LoVo (cell line): Measurements from ENCODE around the gene GATA1.

Experiments
- DNase-seq: peaks from one replicate; pipeline ENCODE4 v3.0.0-alpha.2; 2016; ENCODE audit warnings: low spot score

Gene GATA1

DNA sequence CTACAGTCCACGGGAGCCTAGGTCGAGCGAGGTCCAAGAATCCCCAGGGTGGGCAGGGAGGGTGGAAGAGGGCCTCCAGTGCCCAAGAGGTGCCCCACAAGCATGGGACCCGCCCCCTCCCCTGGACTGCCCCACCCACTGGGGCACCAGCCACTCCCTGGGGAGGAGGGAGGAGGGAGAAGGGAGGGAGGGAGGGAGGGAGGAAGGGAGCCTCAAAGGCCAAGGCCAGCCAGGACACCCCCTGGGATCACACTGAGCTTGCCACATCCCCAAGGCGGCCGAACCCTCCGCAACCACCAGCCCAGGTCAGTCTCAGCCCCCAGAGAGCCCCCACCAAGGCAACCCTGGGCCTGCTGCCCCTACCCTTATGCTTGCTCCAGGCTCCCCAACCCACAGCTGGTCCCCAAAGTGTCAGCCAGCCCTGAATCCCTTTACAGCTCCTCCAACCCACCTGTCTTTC lies at the start of gene GATA1:
Gene GATA1, plus strand, starts transcription at position 250 of the 460 bp plus-strand sequence. CDS start 4,520 bp downstream, outside the sequence.
- DNase-seq, result no peak

- DNase-seq, result no peak
Observed at GRCh38 chrX:48736878-48737212, 49.5 kb upstream of the GATA1 start.

DNA sequence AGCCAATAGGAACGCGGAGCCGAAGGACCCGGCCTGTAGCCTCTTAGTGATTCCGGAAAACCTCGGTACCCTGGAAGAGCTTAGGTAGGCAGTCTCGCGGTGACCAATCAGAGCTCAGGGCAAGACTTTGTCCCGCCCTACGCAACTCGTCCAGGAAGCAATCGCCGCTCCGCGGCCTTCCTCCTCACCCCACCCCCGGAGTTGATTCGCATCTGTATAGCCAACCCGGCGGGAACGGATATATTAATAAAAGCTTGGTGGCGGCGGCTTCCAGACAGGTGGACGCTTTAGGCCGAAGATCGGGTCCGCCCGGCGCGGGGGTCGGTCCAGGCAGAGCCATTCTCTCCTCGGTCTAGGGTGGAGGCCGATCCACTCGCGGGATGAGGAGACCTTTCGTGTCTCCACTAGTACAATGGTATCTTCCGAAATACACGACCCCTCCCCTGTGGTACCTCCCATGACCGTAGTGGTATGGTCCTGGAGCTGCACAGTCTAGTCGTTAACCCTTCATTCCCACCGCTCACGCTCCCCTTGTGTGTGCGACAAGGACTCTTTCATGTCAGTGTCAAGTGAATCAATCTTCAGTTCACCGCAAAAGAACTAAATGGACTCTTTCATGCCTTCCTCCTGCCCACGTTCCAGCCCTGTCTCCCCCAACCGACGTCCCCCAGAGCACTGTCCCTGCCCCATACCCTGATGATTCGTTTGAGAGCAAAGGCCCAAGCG lies 49.0 kb upstream of the GATA1 start:
- DNase-seq, result peak; percentile 91

DNA sequence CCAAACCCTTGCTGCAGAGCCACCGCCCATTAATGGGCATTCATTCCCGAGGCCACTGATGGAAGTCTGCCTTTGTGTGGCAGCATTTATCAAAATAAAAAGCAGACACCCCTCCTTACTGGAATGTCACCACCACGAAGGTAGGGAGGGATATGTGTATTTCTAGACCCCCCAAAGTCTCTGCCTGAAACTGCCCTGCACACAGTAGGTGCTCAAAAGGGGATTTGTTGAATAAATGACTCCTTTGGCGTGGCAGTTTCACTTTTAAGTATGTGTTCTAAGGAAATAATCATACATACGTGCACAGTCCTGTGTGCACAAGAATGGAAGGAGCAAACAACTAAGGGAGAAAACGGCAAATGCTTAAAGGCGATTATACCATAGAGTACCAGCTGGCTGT lies 48.5 kb upstream of the GATA1 start:
- DNase-seq, result no peak

DNA sequence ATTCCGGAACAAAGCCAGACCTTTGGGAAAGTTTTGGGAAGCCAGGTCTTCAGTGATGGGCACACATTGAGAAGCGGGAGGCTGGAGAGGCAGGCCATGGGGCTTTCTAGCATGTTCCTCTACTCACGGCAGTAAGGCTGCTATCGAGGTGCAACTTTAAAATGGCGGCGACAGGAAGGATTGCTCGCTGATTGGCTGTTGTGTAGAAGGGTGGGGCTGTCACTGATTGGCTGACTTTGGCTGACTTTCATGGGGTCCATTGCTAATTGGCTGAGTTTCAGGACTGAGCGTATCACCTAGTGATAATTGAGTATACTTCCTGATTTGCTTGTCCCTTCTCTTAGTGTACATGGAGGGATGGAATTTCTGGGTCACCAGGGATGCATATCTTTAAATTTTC lies 44.6 kb upstream of the GATA1 start:
- no peak for DNase-seq

GRCh38 chrX:48745222-48745621 lies 41.2 kb upstream of the GATA1 start:
- DNase-seq, result no peak

DNA sequence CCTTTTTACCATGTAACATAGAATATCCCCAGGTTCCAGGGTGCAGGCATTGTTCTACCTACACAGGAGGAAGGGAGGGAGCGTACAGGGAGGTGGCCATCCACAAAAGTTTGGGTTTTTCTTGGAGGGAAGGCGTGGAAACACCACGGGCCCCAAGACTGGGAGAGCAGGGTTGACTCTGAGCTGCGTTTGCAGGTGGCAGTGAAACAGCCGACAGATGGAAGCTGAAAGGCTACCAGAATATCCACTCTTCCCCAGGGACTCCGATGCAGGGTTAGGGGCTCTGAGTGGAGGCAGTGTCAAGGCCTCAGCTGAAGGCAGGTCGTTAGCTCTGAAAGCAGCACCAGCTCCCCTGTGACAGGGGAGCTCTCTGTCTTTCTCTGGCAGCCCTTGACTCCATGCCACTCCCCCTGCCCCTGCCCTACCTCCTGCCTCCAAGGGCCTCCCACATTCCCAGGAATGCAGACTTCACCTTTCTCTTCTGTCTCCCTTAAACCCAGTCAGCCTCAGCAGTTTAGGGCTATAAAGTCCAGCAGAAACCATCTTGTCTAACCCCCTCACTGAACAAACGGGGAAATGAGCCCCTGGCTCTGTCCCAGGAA lies 38.9 kb upstream of the GATA1 start:
- no peak for DNase-seq

GRCh38 chrX:48749182-48749581 lies 37.2 kb upstream of the GATA1 start:
- DNase-seq, result no peak

GRCh38 chrX:48751343-48751742 lies 35.0 kb upstream of the GATA1 start:
- DNase-seq, result no peak

GRCh38 chrX:48752498-48752897 lies 33.9 kb upstream of the GATA1 start:
- no peak for DNase-seq

DNA sequence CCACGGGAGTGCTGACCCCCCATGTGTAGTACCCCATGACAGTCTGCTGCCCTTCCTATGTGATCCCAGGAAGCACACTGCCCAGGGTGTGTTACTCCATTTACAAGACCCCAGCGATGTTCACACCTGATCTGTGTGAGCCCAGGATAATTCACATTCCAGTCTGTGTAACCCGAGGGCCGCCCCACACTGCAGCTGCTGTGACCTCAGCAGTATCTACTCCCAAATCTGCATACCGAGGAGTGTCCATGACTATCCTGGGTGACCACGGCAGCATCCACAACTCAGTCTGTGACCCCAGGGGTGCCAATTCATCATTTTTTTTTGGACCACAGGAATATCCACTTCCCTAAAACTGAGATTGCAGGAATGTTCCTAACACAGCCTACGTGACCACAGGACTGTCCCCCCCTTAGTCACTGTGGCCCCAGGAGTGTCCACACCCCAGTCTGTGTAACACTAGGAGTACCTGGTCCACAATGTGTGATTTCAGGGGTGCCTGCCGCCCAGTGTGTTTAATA lies 32.6 kb upstream of the GATA1 start:
- no peak for DNase-seq

GRCh38 chrX:48754238-48754637 lies 32.2 kb upstream of the GATA1 start:
- DNase-seq, result no peak

GRCh38 chrX:48761674-48762471 lies 24.5 kb upstream of the GATA1 start, which contains the start of gene GLOD5:
Gene GLOD5, plus strand, starts transcription at chrX:48761747. Its CDS starts 44 bp downstream, at chrX:48761791.
- DNase-seq, result peak; percentile 52

DNA sequence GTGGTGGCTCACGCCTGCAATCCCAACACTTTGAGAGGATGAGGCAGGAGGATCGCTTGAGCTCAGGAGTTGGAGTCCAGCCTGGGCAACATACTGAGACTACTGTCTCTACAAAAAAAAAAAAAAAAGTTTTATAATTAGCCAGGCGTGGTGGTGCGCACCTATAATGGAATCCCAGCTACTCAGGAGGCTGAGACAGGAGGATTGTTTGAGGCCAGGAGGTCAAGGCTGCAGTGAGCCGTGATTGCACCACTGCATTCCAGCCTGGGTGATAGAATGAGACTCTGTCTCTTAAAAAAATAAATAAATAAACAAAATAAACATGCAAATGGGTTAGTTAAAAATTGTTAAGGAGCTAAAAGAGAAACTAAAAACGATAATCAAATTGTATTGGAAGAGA lies 17.2 kb upstream of the GATA1 start:
- DNase-seq, result no peak

GRCh38 chrX:48770296-48770695 lies 16.1 kb upstream of the GATA1 start:
- no peak for DNase-seq

- no peak for DNase-seq
Observed at GRCh38 chrX:48772602-48773001, 13.8 kb upstream of the GATA1 start.

DNA sequence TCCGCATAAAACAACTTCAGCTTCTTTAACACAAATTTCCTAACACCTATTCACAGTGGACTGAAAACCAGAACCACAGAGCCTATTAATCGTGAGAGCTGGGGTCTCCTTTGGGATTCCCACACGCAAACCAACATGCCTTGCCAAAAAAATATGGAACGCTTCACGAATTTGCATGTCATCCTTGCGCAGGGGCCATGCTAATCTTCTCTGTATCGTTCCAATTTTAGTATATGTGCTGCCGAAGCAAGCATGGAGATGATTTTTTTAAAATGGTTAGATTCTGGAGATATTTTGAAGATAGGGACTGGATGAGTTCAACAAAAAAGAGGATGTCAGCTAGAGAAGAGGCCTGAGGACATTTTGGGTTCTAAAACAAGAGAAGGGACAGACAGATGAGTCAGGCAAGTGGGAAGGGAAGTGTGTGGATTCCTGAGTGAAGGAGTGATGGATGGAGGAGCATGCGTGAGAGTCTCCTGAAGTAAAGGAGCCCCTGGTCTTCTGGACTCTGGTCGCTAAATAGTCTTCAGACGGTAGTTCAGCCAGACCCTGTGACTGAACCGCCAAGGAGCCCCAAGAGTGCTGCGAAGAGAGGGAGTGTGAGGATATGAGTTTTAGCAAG lies 9.5 kb upstream of the GATA1 start:
- no peak for DNase-seq

DNA sequence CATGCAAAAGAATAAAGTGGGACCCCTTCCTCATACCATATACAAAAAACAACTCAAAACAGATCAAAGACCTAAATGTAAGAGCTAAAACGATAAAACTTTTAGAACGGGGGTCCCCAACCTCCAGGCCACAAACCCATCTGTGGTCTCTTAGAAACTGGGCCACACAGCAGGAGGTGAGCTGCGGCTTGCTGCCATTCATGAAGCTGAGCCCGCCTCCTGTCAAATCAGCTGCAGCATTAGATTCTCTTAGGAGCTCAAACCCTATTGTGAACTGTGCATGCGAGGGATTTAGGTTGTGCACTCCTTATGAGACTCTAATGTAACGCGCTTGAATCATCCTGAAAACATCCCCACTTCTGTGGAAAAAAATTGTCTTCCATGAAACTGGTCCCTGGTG lies 7.0 kb upstream of the GATA1 start:
- DNase-seq, result no peak

- no peak for DNase-seq
Observed at GRCh38 chrX:48781705-48782104, 4.7 kb upstream of the GATA1 start.

- no peak for DNase-seq
Observed at GRCh38 chrX:48782216-48782615, 4.2 kb upstream of the GATA1 start.

DNA sequence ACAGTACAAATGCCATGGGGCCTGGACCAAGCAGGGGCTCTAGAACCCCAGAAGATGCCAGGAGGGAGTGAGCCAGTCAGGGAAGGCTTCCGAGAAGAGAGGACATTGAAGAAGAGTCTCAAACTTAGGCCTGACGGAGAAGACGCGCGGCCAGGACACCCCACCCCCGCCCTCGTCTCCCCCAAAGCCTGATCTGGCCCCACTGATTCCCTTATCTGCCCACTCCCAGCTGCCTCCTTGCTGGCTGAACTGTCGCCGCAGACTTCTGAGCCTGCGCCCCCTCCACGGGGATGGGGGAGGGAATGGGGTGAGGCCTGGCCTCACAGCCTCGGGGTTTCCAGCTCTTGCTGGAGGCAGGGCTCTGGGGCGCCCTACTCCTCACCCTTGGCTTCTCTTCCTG lies 3.6 kb upstream of the GATA1 start:
- no peak for DNase-seq

DNA sequence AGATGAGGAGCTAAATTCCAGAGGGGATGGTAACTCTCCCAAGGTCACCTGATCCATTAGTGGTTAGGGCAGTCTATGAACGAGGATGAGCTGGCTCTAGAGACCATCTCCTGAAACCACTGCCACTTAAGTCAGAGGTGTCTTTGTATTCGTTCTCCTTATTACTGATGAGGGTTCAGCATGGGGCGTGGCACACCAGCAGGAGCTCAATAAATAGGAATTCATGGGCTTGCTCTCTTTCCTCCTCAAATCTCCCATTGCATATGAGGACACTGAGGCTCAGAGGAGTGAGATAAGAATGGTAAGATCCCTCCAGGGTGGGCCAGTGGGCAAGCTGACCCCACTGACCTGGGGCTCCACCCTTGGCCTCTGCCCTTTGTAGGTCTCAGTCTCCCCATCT lies 1.7 kb upstream of the GATA1 start:
- DNase-seq, result no peak
